Lower leg skin (tissue), 3 donors: ENCODE data around the gene FCHO1.

Experiments used
- POLR2A ChIP-seq, 2 donors: fragments of 450-650 bp; IDR thresholded peaks; one replicate each; pipeline ENCODE4 v1.6.1; 2016 to 2017; ENCODE audit warnings: antibody characterized with exemption in 2 of 2, mild to moderate bottlenecking in 1 of 2, moderate library complexity in 1 of 2
- TF ChIP-seq, protein P1 (sequence below), 3 donors: fragments of 450-650 bp; IDR thresholded peaks; one replicate each; pipeline ENCODE4 v1.5.1; 2016; ENCODE audit warnings: antibody characterized with exemption in 3 of 3, mild to moderate bottlenecking in 3 of 3, moderate library complexity in 2 of 3

GRCh38 chr19:17794412-17794730 is 43.1 kb downstream of the FCHO1 start:
- TF ChIP-seq, protein P1, sequence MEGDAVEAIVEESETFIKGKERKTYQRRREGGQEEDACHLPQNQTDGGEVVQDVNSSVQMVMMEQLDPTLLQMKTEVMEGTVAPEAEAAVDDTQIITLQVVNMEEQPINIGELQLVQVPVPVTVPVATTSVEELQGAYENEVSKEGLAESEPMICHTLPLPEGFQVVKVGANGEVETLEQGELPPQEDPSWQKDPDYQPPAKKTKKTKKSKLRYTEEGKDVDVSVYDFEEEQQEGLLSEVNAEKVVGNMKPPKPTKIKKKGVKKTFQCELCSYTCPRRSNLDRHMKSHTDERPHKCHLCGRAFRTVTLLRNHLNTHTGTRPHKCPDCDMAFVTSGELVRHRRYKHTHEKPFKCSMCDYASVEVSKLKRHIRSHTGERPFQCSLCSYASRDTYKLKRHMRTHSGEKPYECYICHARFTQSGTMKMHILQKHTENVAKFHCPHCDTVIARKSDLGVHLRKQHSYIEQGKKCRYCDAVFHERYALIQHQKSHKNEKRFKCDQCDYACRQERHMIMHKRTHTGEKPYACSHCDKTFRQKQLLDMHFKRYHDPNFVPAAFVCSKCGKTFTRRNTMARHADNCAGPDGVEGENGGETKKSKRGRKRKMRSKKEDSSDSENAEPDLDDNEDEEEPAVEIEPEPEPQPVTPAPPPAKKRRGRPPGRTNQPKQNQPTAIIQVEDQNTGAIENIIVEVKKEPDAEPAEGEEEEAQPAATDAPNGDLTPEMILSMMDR (IDR thresholded peaks at IDR 0.05), result no peak
- no peak for TF ChIP-seq POLR2A (IDR thresholded peaks at IDR 0.05)
